SK-N-SH (cell line): Measurements from ENCODE around the gene MRPL10. TPM values are rescaled to one million over a fixed set of nuclear protein-coding genes. Genes with fewer than 3 reads are reported as not detected.

ENCODE experiments used
- CTCF ChIA-PET: fragments of 300-600, 350-600 bp; formaldehyde crosslinking; extraction: SDS; loops from one replicate; lab custom pipeline; 2021; lab: Yijun Ruan, JAX
- POLR2A ChIA-PET: fragments of 350-600 bp; sonication (Branson Sonifier 250); formaldehyde crosslinking; extraction: SDS; loops from one replicate; lab custom pipeline; 2020; ENCODE audit warnings: antibody characterized with exemption, inconsistent platforms; lab: Yijun Ruan, JAX
- DNase-seq: peaks from one replicate; pipeline ENCODE4 v3.0.0; 2012
- H2AFZ ChIP-seq: fragments of 200-600 bp; sonication (generic); 2 replicates; pipeline ENCODE4 v1.8.1; 2016; ENCODE audit warnings: antibody characterized with exemption, mild to moderate bottlenecking, low read depth
- H3F3A ChIP-seq: fragments of 200-600 bp; sonication (generic); replicated peaks from 2 replicates; pipeline ENCODE3; 2016; ENCODE audit warnings: antibody characterized with exemption, mild to moderate bottlenecking; ENCODE audit not compliant: insufficient read depth
- H3K27ac ChIP-seq, 2 experiments: fragments of 200-500 bp in 1 of 2; fragments of 200-600 bp in 1 of 2; sonication (Bioruptor generic) in 1 of 2; sonication (generic), shearing (Covaris generic) in 1 of 2; 2 replicates each; pipeline versions ENCODE4 v1.5.1 to v1.6.1; 2014 to 2016; ENCODE audit warnings: low read depth in 2 of 2, inconsistent platforms in 1 of 2, low read length in 1 of 2, mild to moderate bottlenecking in 1 of 2, mixed read lengths in 1 of 2
- H3K27me3 ChIP-seq: fragments of 200-600 bp; sonication (generic), shearing (Covaris generic); 2 replicates; pipeline ENCODE4 v1.6.1; 2016; ENCODE audit warnings: mixed run types; ENCODE audit not compliant: insufficient read depth
- H3K36me3 ChIP-seq, 2 experiments: fragments of 200-500 bp in 1 of 2; fragments of 200-600 bp in 1 of 2; sonication (Bioruptor generic) in 1 of 2; sonication (generic) in 1 of 2; replicated peaks in 1 of 2; 2 replicates each; pipeline versions ENCODE3 to v1.5.1; 2014 to 2016; ENCODE audit warnings: low read length in 1 of 2, mild to moderate bottlenecking in 1 of 2; ENCODE audit not compliant: insufficient read depth in 2 of 2, control insufficient read depth in 1 of 2
- H3K4me1 ChIP-seq, 2 experiments: fragments of 200-500 bp in 1 of 2; fragments of 200-600 bp in 1 of 2; sonication (Bioruptor generic) in 1 of 2; sonication (generic), shearing (Covaris generic) in 1 of 2; 2 replicates each; pipeline versions ENCODE4 v1.5.1 to v1.6.1; 2014 to 2016; ENCODE audit warnings: low read depth in 1 of 2, low read length in 1 of 2, mixed run types in 1 of 2; ENCODE audit not compliant: insufficient read depth in 2 of 2, control insufficient read depth in 1 of 2
- H3K4me2 ChIP-seq: fragments of 200-600 bp; sonication (generic), shearing (Covaris generic); 2 replicates; pipeline ENCODE4 v1.6.1; 2017; ENCODE audit warnings: mixed run types
- H3K4me3 ChIP-seq, 2 experiments: fragments of 200-500 bp in 1 of 2; fragments of 200-600 bp in 1 of 2; sonication (Bioruptor generic) in 1 of 2; sonication (generic), shearing (Covaris generic) in 1 of 2; 2 replicates each; pipeline versions ENCODE4 v1.5.1 to v1.8.1; 2014 to 2016; ENCODE audit warnings: low read depth in 2 of 2, inconsistent platforms in 1 of 2, low read length in 1 of 2, mild to moderate bottlenecking in 1 of 2, mixed read lengths in 1 of 2, moderate library complexity in 1 of 2
- H3K79me2 ChIP-seq: fragments of 200-600 bp; sonication (generic); 2 replicates; pipeline ENCODE4 v1.8.1; 2017; ENCODE audit warnings: mild to moderate bottlenecking; ENCODE audit not compliant: insufficient read depth
- H3K9ac ChIP-seq: fragments of 200-600 bp; sonication (generic); 2 replicates; pipeline ENCODE4 v1.6.1; 2017; ENCODE audit warnings: mixed run types
- H3K9me2 ChIP-seq: fragments of 200-600 bp; sonication (generic); 2 replicates; pipeline ENCODE4 v1.6.1; 2017; ENCODE audit warnings: mixed run types
- H3K9me3 ChIP-seq: fragments of 200-600 bp; sonication (generic); 2 replicates; pipeline ENCODE4 v1.6.1; 2017; ENCODE audit warnings: mixed run types, mild to moderate bottlenecking, moderate library complexity
- H4K20me1 ChIP-seq: fragments of 200-600 bp; sonication (generic); 2 replicates; pipeline ENCODE4 v1.6.1; 2017; ENCODE audit warnings: mild to moderate bottlenecking, mixed run types; ENCODE audit not compliant: insufficient read depth
- CHD2 ChIP-seq: fragments of 150-350 bp; IDR thresholded peaks from 2 replicates; pipeline ENCODE4 v1.6.1; 2018; ENCODE audit warnings: low read length; ENCODE audit not compliant: partially characterized antibody
- ELF1 ChIP-seq: IDR thresholded peaks from 2 replicates; pipeline ENCODE4 v1.4.0; 2012
- FOSL2 ChIP-seq: IDR thresholded peaks from 2 replicates; pipeline ENCODE4 v1.4.0; 2012; ENCODE audit warnings: low read depth, mild to moderate bottlenecking, moderate library complexity, borderline replicate concordance
- FOXM1 ChIP-seq: IDR thresholded peaks from 2 replicates; pipeline ENCODE4 v1.4.0; 2012; ENCODE audit warnings: low read depth, mild to moderate bottlenecking
- GABPA ChIP-seq: IDR thresholded peaks from 2 replicates; pipeline ENCODE4 v1.4.0; 2012; ENCODE audit warnings: low read depth, mild to moderate bottlenecking
- GATA2 ChIP-seq: sonication (generic); formaldehyde crosslinking; IDR thresholded peaks from 2 replicates; pipeline ENCODE4 v1.5.0; 2020; ENCODE audit warnings: mild to moderate bottlenecking, missing genetic modification reagents
- JUND ChIP-seq: IDR thresholded peaks from 2 replicates; pipeline ENCODE4 v1.4.0; 2012
- MEF2A ChIP-seq: IDR thresholded peaks from 2 replicates; pipeline ENCODE4 v1.4.0; 2012; ENCODE audit warnings: low read depth, borderline replicate concordance
- NFIC ChIP-seq: IDR thresholded peaks from 2 replicates; pipeline ENCODE4 v1.4.0; 2012; ENCODE audit warnings: borderline replicate concordance
- NRF1 ChIP-seq: IDR thresholded peaks from 2 replicates; pipeline ENCODE4 v1.6.1; 2012; ENCODE audit warnings: low read depth, mild to moderate bottlenecking, low read length
- RAD21 ChIP-seq: IDR thresholded peaks from 2 replicates; pipeline ENCODE4 v1.6.1; 2012; ENCODE audit warnings: mild to moderate bottlenecking, low read length
- SIN3A ChIP-seq: IDR thresholded peaks from 2 replicates; pipeline ENCODE4 v1.6.1; 2012; ENCODE audit warnings: low read depth, mild to moderate bottlenecking, low read length, moderate library complexity, borderline replicate concordance
- SMC3 ChIP-seq: IDR thresholded peaks from 2 replicates; pipeline ENCODE4 v1.6.1; 2012; ENCODE audit warnings: low read depth, low read length, improper control_type of control experiment
- TEAD4 ChIP-seq: IDR thresholded peaks from 2 replicates; pipeline ENCODE4 v1.4.0; 2012; ENCODE audit warnings: mild to moderate bottlenecking, borderline replicate concordance; ENCODE audit not compliant: insufficient read depth
- YY1 ChIP-seq: IDR thresholded peaks from 2 replicates; pipeline ENCODE4 v1.4.0; 2012; ENCODE audit warnings: low read depth, mild to moderate bottlenecking
- WGBS: methylation state at CpG from one replicate; pipeline ENCODE4 v1.1.6; 2017; ENCODE audit warnings: low lambda C conversion rate; 5-methylcytosine and 5-hydroxymethylcytosine counted together
- polyA plus RNA-seq, 3 experiments: library from polyadenylated mRNA; depleted of rRNA; stranded (reverse); fragments of >200 nt; gene quantifications; 2 replicates each; pipeline ENCODE4 v1.2.3, GENCODE V29; 2012
- TF ChIP-seq, protein P1 (sequence below): IDR thresholded peaks from 2 replicates; pipeline ENCODE4 v1.6.1; 2012; ENCODE audit warnings: mild to moderate bottlenecking, low read depth, low read length, moderate library complexity
- TF ChIP-seq, protein P2 (sequence below): IDR thresholded peaks from 2 replicates; pipeline ENCODE4 v1.4.0; 2012; ENCODE audit warnings: low read depth, borderline replicate concordance
- TF ChIP-seq, protein P3 (sequence below): IDR thresholded peaks from 2 replicates; pipeline ENCODE4 v1.4.0; 2012; ENCODE audit warnings: low read depth, borderline replicate concordance
- TF ChIP-seq, protein P4 (sequence below): fragments of 150-350 bp; IDR thresholded peaks from 2 replicates; pipeline ENCODE4 v1.6.1; 2017; ENCODE audit warnings: antibody characterized with exemption, low read length, low read depth, borderline replicate concordance

The MRPL10 gene
- polyA plus RNA-seq, 1 of the 3 experiments (the other 2 are of a cell fraction), result 136 TPM

DNA sequence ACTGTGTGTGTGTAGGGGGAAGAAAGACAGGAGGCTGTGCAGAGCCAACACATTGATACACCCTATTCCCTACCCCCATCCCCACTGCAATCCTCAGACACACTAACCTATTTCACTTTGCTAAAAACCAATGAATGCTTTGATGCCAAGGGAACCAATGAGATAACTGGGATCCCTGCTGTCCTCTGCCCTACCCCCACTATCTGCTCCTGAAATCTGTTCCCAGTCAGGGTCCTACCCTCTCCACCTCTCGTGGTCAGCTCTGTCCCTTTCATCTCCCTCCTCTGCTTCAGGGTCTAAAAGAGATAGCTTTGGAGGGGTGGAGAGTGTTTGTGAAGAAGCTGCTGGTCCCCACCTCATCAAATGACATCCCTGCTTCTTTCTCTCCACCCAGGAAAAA lies 38.7 kb upstream of the MRPL10 start (continued):
- TF ChIP-seq, protein P1, sequence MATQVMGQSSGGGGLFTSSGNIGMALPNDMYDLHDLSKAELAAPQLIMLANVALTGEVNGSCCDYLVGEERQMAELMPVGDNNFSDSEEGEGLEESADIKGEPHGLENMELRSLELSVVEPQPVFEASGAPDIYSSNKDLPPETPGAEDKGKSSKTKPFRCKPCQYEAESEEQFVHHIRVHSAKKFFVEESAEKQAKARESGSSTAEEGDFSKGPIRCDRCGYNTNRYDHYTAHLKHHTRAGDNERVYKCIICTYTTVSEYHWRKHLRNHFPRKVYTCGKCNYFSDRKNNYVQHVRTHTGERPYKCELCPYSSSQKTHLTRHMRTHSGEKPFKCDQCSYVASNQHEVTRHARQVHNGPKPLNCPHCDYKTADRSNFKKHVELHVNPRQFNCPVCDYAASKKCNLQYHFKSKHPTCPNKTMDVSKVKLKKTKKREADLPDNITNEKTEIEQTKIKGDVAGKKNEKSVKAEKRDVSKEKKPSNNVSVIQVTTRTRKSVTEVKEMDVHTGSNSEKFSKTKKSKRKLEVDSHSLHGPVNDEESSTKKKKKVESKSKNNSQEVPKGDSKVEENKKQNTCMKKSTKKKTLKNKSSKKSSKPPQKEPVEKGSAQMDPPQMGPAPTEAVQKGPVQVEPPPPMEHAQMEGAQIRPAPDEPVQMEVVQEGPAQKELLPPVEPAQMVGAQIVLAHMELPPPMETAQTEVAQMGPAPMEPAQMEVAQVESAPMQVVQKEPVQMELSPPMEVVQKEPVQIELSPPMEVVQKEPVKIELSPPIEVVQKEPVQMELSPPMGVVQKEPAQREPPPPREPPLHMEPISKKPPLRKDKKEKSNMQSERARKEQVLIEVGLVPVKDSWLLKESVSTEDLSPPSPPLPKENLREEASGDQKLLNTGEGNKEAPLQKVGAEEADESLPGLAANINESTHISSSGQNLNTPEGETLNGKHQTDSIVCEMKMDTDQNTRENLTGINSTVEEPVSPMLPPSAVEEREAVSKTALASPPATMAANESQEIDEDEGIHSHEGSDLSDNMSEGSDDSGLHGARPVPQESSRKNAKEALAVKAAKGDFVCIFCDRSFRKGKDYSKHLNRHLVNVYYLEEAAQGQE, result no peak

DNA sequence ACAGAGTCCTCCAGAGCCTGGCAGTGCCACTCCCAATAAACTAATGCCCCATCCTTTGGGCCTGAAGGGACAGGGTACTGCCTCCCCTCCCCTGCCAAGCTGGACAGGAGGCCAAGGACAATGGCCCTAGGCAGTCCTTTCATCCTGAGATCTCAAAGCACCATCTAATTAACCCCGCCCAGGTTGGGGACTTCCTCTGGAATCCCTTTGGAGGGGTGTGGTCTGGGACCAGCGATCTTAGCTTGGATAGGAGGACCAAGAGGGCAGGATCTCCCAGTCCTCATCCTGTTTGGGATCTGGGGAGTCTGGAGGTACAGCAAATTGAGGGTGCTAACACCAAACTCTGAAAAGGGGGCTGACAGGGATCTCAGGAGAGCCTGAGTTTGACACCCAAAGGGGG lies 37.8 kb upstream of the MRPL10 start:
- ChIA-PET POLR2A (no interaction called here), CTCF (interaction anchor here (1.6 to 9.4 kb wide), 5 partner anchors 16 to 79 kb away, joined by 4 to 108 read pairs (median 7); partner anchors contain the start of gene SCRN2)
- TF ChIP-seq MEF2A (no peak), FOXM1 (no peak), TEAD4 (no peak), GABPA (no peak), SMC3 (no peak), ELF1 (no peak), GATA2 (CRISPR knock-in tag) (no peak), FOSL2 (no peak), JUND (no peak), NFIC (no peak), RAD21 (no peak), SIN3A (no peak), YY1 (no peak), CHD2 (no peak), NRF1 (no peak)
- TF ChIP-seq, protein P2, sequence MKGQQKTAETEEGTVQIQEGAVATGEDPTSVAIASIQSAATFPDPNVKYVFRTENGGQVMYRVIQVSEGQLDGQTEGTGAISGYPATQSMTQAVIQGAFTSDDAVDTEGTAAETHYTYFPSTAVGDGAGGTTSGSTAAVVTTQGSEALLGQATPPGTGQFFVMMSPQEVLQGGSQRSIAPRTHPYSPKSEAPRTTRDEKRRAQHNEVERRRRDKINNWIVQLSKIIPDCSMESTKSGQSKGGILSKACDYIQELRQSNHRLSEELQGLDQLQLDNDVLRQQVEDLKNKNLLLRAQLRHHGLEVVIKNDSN, result no peak
- TF ChIP-seq, protein P3, sequence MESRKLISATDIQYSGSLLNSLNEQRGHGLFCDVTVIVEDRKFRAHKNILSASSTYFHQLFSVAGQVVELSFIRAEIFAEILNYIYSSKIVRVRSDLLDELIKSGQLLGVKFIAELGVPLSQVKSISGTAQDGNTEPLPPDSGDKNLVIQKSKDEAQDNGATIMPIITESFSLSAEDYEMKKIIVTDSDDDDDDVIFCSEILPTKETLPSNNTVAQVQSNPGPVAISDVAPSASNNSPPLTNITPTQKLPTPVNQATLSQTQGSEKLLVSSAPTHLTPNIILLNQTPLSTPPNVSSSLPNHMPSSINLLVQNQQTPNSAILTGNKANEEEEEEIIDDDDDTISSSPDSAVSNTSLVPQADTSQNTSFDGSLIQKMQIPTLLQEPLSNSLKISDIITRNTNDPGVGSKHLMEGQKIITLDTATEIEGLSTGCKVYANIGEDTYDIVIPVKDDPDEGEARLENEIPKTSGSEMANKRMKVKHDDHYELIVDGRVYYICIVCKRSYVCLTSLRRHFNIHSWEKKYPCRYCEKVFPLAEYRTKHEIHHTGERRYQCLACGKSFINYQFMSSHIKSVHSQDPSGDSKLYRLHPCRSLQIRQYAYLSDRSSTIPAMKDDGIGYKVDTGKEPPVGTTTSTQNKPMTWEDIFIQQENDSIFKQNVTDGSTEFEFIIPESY, result no peak
- TF ChIP-seq, protein P4, sequence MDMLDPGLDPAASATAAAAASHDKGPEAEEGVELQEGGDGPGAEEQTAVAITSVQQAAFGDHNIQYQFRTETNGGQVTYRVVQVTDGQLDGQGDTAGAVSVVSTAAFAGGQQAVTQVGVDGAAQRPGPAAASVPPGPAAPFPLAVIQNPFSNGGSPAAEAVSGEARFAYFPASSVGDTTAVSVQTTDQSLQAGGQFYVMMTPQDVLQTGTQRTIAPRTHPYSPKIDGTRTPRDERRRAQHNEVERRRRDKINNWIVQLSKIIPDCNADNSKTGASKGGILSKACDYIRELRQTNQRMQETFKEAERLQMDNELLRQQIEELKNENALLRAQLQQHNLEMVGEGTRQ, result no peak
- DNase-seq, result no peak
- H3K79me2 ChIP-seq, result no peaks in the 10 kb centered on the region
- no peaks in the 10 kb centered on the region for H3F3A ChIP-seq
- peaks cover 54% of the 10 kb centered on the region for H3K27me3 ChIP-seq
- no peak overlapping the region for H3K4me2 ChIP-seq
- no peaks in the 10 kb centered on the region for H3K9me2 ChIP-seq
- WGBS, result 11% methylated on average over 2 of the region's 2 CpGs
- no peak overlapping the region for H3K9ac ChIP-seq
- H3K9me3 ChIP-seq, result no peaks in the 10 kb centered on the region
- H3K4me3 ChIP-seq, result no peak overlapping the region
- H2AFZ ChIP-seq, result no peak overlapping the region
- H3K27ac ChIP-seq, result no peak overlapping the region
- H4K20me1 ChIP-seq, result no peaks in the 10 kb centered on the region
- H3K36me3 ChIP-seq, result no peaks in the 10 kb centered on the region
- no peaks in the 10 kb centered on the region for H3K4me1 ChIP-seq
